SU-DHL-6 (cell line): Measurements from ENCODE around the gene DUS2.

Source experiments
- CTCF ChIP-seq: fragments of 200-600 bp; sonication (generic); IDR thresholded peaks from one replicate; pipeline ENCODE4 v1.5.1; 2017; ENCODE audit warnings: antibody characterized with exemption, mild to moderate bottlenecking, low read length, moderate library complexity; ENCODE audit not compliant: insufficient read depth, poor library complexity, severe bottlenecking
- EZH2phosphoT487 ChIP-seq: fragments of 200-600 bp; sonication (generic), shearing (Covaris generic); conservative IDR thresholded peaks from 2 replicates; pipeline ENCODE4 v1.6.1; 2018; ENCODE audit warnings: mild to moderate bottlenecking, antibody characterized with exemption, low read length, moderate library complexity, mixed read lengths

GRCh38 chr16:68091380-68092261 lies 68.5 kb downstream of the DUS2 start:
- TF ChIP-seq CTCF (no peak), EZH2phosphoT487 (no peak)
